ENCODE results near the gene F2RL2.

Gene F2RL2

GRCh38 chr5:76622973-76623596, at the start of gene F2RL2:
Gene F2RL2, minus strand, starts transcription at chr5:76623403. Its CDS starts 173 bp downstream, at chr5:76623230.
- no peak for DNase-seq

GRCh38 chr5:76672242-76672641, 49.0 kb upstream of the F2RL2 start:
- no peak for DNase-seq

GRCh38 chr5:76670508-76670907, 47.3 kb upstream of the F2RL2 start:
- DNase-seq: no peak

GRCh38 chr5:76669245-76669644, 46.0 kb upstream of the F2RL2 start:
- DNase-seq: no peak

- no peak for DNase-seq
These were observed 44.3 kb upstream of the F2RL2 start for GRCh38 chr5:76667495-76667894.

GRCh38 chr5:76664079-76664478, 40.9 kb upstream of the F2RL2 start:
- no peak for DNase-seq

- DNase-seq: no peak
These were observed 40.4 kb upstream of the F2RL2 start for GRCh38 chr5:76663573-76663972.

- DNase-seq: no peak
These were observed 39.3 kb upstream of the F2RL2 start for GRCh38 chr5:76662521-76662920.

- no peak for DNase-seq
These were observed 37.2 kb upstream of the F2RL2 start for GRCh38 chr5:76660360-76660759.

- DNase-seq: no peak
These were observed 34.6 kb upstream of the F2RL2 start for GRCh38 chr5:76657683-76658311.

- no peak for DNase-seq
These were observed 33.9 kb upstream of the F2RL2 start for GRCh38 chr5:76657091-76657490.

GRCh38 chr5:76652809-76653414, 29.7 kb upstream of the F2RL2 start:
- DNase-seq: no peak

- no peak for DNase-seq
These were observed 25.9 kb upstream of the F2RL2 start for GRCh38 chr5:76649140-76649539.

GRCh38 chr5:76643371-76643770, 20.2 kb upstream of the F2RL2 start:
- DNase-seq: no peak

- DNase-seq: no peak
These were observed 19.3 kb upstream of the F2RL2 start for GRCh38 chr5:76642390-76643040.

GRCh38 chr5:76641514-76642120, 18.4 kb upstream of the F2RL2 start:
- no peak for DNase-seq

- DNase-seq: no peak
These were observed 15.3 kb upstream of the F2RL2 start for GRCh38 chr5:76638479-76638878.

GRCh38 chr5:76637490-76637889, 14.3 kb upstream of the F2RL2 start:
- DNase-seq: no peak

- DNase-seq: no peak
These were observed 11.5 kb upstream of the F2RL2 start for GRCh38 chr5:76634661-76635060.

GRCh38 chr5:76626738-76627137, 3.5 kb upstream of the F2RL2 start:
- DNase-seq: no peak

- DNase-seq: no peak
These were observed 2.0 kb upstream of the F2RL2 start for GRCh38 chr5:76625087-76625815.

- DNase-seq: no peak
These were observed 1.1 kb downstream of the F2RL2 start for GRCh38 chr5:76622076-76622475.

- DNase-seq: no peak
These were observed 3.0 kb downstream of the F2RL2 start for GRCh38 chr5:76620166-76620565.
